DMS 273 (cell line): ENCODE results near the gene GNG11.
A peak's percentile ranks its signal among the peaks of the same experiment; 100 is the strongest.

Experiments used
- DNase-seq: peaks from one replicate; lab custom pipeline; 2025; ENCODE audit not compliant: unreplicated experiment; lab: John Stamatoyannopoulos, UW

Gene GNG11

DNA sequence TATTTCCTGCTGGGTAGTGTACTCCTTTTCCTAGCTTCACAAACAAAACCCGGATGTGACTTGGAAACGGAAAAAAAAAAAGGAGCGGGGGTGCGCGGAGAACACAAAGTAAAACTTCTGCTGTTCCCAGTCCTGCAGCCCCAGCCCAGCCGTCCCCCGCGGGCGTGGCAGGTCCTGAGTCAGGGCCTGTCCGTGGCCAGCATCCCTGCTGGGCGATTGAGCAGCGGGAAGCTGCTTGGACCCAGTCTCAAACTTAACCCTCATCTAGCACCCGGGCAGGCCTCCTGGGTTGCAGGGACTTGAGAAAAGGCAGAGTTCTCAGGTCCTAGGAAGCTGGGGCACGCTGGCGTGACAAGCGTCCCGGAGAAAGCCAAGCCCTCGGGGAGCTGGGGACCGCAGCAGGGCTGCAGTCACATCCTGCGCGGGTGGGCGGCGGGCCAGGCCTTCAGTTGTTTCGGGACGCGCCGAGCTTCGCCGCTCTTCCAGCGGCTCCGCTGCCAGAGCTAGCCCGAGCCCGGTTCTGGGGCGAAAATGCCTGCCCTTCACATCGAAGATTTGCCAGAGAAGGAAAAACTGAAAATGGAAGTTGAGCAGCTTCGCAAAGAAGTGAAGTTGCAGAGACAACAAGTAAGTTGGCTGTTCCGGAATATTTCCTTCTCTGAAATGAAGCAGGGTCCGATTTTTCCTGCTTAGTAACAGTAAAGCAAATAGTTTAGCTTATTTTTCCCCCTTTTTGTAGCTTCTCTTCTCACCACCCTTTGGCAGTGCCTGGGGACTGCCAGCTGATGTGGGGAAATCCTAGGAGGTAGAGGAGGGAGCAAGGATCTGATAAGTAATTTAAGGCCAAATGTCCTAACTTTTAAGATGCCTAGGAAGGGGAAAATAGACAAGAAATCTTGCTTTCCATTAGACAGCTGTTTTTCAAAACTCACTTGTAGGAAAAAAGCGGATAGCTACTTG lies at the start of gene GNG11:
TSS of gene GNG11 (plus strand) at position 129 of the 960 bp plus-strand sequence. CDS start at position 532, 403 bp downstream.
- DNase-seq = peak; percentile 67

DNA sequence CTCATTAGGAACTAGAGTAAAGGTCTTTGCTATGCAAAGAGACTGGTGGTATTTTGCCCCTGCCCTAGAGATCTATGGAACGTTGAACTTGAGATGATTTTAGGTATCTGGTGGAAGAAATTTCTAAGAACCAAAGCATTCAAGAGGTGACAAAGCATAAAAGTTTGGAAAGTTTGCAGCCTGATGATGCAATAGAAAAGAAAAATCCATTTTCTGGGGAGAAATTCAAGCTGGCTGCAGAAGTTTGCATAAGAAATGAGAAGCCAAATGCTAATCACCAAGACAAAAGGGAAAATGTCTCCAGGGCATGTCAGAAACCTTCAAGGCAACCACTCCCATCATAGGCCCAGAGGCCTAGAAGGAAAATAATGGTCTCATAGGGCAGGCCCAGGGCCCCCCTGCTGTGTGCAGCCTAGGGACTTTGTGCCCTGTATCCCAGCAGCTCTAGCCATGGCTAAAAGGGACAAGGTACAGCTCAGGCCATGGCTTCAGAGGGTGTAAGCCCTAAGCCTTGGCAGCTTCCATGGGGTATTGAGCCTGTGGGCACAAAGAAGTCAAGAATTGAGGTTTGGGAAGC lies 47.4 kb upstream of the GNG11 start:
- no peak for DNase-seq

DNA sequence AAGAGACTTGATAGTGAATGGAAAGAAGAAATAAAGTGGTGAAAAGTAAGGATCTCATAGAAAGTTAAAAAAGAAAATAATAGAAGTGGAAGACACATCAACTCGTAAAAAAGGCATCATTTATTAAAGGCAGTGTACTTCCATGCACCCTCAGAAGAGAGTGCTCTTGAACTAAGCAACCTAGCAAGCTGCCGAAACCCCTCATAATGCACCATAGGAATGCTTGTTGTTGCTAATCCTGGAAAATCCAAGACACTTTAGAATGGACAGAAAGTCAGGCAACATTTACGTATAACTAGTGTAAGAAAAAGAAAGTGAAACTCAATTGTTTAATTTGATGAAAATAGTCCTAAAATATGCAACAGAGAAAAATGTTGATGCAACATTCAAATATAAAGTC lies 43.8 kb upstream of the GNG11 start:
- DNase-seq = no peak

DNA sequence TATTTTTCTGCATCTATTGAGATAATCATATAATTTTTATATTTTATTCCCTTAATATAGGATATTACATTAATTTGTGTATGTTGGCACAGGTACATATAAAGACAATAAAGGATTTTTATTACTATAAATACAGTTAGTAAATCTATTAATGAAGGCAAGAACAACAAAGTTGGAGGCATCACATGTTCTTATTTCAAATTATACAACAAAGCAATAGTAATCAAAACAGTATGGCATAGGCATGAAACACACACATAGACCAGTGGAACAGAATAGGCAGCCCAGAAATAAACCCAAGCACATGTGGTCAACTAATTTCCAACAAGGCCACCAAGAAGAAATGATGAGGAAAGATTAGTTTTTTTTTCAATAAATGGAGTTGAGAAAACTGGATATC lies 42.2 kb upstream of the GNG11 start:
- DNase-seq = no peak

DNA sequence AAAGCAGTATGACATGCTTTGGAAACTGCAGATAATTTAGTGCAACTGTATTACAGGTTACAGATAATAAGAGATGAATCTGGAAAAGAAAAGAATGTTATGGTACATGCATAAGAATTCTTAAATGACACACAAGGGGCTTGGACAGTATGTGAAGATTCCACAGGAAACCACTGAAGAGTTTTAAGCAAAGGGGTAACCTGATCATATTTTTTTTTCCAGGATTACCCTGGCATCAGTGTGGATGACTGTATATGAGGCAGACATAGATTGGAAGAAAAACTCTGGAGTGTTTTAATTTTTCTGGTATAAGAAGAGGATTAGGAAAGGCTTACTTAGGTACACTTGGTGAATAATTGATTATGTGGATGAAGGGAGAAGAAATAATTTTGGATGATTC lies 39.1 kb upstream of the GNG11 start:
- no peak for DNase-seq

DNA sequence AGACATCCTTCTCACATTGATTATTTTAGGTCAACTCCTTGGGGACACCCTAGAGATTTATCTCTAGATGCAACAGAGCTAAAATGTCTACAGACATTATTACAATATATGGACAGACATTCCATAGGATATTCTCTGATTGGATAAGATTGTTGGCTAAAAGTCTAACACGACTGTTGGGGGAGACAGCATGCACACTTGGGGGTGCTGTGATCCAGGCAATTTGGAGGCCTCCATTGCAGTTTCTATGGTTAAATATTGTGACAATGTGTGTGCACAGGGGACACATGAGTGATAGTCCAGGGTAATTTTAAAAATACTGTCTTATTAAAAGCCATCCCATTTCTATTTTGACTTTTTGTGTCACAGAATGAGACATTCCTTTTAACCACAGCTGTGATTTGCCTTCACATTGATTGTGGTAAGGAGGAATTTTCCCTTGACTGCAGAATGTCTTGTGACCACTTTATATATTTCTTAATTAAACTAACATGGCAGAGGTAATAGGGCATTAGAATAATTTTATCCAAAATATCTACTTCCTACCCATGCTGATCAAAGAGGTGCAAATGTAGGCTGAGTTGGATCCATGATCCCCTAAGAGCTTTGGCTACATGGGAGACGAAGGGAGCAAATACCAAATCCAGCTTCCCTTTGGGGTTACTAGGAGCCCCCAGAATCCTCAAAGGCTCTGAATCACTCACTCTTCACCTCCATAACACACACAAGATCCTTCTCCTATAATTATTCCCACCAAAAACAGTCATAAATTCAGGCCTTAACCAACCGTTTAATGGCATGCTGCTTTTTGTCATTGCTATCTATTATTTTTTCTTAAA lies 38.2 kb upstream of the GNG11 start:
- no peak for DNase-seq

DNA sequence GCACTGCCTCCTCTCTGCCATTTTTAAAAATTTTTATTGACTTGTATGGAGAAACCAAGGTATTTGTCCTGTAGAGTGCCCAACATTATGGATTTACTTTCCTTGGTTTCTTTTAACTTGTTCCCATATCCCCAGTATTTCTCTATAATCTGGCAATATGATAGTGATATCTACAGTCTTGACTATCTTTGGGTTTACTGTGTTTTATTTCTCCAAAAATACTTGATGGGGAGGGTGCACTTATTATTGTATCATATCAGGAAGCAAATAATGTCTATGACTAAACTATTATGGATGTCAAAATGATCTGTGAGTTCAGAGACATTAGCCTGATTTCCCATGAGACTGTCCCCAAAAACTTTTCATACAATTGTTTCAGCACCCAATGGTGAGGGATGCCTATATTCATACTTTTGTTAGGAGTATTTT lies 37.6 kb upstream of the GNG11 start:
- DNase-seq = no peak

DNA sequence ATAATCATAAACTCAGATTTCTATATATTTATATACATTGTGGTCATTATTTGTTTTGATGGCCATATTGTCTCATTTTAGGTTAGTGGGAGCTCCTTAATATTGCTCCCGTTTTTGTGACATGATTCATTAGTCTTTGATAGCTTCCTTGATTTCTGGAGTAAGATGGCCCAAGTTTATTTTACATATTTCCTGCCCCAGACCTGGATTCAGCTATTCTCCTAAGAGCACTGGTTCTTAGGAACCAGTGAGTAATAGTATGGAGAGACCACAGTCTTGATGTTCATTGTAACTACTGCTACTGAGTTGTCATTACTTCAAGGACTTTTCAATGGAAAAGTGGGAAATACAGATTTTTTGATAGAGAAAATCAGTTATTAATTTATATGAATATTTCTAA lies 37.0 kb upstream of the GNG11 start:
- no peak for DNase-seq

DNA sequence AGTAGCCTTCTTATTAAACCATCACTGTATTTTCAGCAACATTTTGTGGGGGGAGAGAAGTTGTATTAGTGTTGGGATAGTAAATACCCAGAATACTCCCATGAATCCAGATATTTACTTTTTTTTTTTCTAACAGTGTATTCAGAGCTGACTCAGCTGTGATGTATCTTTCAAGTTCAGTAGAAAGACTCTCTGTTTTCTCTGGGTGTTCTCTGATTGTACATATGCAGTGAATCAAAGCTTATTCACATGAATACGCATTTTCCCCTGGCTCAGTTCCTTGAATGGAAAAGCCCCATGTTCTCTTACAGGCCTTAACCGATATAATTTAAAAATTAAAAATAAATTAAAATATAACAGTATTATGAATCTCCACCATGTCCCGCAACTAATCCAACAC lies 32.3 kb upstream of the GNG11 start:
- DNase-seq = no peak

DNA sequence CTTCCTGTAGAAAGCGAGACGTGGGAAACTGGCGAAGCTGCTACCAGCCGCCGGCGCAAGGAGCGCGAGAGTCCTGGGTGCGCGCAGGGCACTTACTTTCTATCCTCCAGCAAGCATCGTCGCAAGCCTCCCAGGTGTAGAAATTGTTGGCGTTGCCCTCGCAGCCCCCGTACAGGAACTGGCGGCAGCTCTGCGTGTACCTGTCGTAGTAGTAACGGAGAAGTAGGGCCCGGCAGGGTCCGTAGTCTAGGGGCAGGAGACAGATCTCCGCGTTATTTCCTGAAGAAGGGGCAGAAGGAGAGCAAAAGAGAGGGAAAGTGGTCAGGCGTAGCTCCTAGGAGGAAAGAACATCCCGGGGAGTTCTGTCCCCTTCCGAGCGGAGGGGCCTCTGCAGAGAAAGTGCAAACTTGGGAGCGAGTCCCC lies 31.5 kb upstream of the GNG11 start:
- peak; percentile 52 for DNase-seq

DNA sequence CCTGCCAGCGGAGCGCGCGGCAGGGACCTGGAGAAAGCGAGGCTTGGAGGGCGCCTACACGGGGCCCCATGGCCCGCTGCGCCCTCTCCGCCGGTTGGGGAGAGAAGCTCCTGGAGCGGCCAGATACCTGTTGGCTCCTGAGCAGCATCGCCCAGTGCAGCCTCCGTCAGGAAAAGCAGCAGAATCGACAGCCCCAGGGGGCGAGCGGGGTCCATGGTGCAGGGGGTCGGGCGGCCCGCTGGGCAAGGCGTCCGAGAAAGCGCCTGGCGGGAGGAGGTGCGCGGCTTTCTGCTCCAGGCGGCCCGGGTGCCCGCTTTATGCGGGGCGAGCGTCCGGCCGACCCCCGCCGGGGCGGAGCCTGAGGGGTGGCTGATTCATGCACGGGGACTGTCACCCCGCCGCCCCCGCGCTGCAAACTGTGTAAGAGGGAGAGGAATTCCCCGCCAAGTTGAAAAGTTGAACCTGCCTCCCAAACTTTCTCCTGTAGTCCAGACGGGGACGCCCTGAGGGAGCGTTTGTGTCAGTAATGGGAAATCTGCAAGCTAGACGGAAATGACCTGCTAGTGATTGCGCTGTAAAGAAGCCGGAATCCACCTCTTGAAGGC lies 31.0 kb upstream of the GNG11 start, which contains the start of gene TFPI2:
TSS of gene TFPI2 (minus strand) at position 290 of the 605 bp plus-strand sequence. CDS start at position 215, 75 bp downstream.
- peak; percentile 48 for DNase-seq

DNA sequence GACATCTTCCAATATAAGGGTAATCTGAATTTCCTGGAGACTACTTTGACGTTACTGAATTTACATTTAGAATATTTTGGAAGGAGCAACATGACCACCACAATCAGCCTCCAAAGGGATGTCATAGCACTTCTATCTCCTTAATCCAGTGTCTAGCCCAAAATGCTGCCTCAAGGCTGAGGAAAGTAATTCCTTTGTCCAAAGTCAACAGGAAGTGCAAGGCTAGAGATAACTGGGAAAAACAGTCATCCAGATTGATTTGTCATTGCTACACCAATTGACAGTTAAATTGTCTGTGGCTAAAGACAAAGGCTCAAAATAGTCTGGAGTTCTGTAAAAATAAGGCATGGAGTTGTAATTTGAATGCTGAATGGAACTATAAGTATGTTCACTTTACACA lies 27.1 kb upstream of the GNG11 start:
- no peak for DNase-seq

DNA sequence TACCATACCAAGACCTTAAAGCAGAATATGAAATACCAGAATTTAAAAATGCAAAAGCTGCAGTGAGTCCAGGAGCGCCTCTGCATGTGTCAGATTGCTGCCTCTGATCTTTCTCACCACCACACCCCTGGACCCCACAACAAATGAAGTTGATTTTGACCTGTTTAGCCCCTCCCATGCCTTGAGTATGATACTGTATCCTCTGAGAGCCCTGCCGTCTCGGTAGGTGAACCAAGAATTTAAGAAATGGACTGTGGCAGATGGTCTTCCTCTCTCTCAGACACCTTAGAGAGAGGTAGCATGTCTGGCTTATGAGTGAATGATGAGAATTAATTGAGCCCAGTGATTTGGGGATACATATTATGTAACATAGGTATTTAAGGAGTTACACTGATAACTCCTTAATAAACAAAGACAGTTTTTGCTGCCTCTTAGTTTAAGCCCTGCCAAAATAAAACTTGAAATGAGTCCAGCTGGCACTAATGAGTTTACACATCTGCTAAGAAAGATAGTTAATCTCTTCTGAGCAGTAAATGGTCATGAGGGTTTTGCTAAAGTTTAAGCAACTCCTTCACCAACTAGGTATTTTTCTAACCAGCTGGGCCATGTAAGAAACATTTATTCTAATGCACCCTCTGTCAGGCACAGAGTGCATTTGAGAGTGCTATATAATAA lies 26.4 kb upstream of the GNG11 start:
- no peak for DNase-seq

DNA sequence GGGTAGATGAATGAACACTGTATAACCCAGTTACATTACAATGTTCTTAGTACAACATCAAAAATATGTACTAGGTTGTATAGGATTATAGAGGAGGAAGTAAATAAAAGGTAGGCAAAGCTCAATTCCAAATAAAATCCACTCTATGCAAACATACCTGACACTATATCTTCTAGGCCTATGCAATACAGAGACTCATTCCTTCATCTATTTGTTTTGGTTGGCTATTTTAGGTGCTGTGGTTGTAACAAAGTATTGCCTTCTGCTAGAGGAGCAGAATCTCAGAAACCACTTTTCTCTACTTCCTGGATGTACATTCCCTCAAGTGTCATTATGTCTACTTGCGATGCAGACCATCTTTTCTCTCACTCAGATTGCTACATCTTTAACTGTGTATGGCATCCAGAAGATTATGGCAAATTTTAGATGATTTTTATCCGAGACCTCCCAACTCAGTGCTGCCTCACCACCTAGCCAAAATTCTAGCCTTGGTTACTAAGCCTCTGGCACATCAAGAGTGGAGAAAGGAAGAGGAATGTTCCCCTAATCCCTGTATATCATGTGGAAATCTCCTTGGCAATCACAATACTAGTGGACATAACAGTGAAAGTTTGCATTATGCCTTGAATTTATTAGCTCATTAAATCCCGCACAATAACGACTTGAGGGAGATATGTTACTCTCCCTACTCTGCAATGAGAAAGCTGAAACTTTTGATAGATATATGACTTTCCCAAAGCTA lies 25.5 kb upstream of the GNG11 start:
- DNase-seq = no peak

DNA sequence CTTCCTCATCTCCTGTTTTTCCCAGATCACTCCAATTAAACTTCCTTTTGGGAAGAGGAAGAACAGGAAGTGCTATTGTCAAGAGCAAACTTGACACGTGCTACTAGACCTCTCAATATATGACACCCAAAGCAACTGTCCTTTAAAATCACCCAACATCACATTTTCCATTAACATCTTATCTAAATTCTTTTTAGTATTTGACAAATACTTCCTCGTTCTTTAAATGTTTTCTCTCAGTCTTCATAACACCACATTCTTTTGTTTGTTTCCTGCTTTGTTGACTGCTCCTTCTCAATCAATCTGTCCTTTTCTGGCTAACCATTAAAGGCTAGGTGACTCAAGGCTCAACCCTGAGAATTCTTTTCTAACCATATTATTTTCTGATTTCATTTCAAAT lies 23.9 kb upstream of the GNG11 start:
- no peak for DNase-seq

DNA sequence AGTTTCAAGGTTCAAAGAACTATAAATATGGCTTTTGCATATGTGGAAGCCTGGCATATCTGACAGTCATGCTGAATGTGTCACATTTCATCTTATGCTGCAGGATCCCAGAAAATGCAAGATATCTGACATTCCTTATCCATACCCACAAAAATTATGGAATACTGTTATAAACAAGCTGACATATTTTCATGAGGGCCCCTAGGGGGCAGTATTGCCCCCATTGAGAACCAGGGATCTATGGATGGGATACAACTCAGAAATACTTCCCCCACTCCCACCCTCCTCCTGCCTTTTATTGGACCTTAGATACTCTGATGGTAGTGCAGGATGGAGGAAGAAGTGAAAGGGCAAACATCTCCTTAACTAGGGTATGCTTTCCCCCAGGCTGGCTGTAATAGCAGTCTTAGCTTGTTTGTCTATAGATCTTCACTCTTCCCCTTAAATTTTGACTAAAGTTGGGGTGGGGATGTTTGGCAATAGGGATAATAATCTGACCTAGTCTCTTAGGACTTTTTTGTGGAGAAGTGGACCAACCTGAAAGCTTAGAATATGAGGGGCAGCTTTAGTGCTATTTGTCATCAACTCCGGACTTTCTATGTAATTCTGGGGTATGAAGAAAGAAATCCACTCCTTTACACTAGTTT lies 18.6 kb upstream of the GNG11 start:
- DNase-seq = peak; percentile 56

DNA sequence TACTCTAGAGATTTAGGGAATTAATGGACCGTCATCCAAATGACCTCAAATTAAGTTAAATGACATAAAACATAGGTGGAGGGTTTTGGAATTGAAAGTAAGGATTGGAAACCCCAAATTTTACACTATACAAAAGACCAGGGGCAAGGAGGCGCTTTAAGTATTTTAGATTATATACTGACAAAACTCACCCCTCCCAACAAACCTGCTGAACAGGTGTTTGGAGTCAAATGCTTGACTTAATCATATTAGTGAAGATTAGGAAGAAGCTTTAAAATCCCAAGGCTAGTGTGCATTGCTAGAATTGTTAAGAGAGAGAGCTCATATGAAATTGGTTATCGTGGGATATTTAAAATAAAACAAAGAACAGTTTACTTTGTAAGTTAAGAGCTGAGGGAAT lies 15.3 kb upstream of the GNG11 start, which contains the start of gene GNGT1:
TSS of gene GNGT1 (plus strand) at position 301 of the 400 bp plus-strand sequence. CDS start 180 bp downstream, outside the sequence.
- DNase-seq = no peak

DNA sequence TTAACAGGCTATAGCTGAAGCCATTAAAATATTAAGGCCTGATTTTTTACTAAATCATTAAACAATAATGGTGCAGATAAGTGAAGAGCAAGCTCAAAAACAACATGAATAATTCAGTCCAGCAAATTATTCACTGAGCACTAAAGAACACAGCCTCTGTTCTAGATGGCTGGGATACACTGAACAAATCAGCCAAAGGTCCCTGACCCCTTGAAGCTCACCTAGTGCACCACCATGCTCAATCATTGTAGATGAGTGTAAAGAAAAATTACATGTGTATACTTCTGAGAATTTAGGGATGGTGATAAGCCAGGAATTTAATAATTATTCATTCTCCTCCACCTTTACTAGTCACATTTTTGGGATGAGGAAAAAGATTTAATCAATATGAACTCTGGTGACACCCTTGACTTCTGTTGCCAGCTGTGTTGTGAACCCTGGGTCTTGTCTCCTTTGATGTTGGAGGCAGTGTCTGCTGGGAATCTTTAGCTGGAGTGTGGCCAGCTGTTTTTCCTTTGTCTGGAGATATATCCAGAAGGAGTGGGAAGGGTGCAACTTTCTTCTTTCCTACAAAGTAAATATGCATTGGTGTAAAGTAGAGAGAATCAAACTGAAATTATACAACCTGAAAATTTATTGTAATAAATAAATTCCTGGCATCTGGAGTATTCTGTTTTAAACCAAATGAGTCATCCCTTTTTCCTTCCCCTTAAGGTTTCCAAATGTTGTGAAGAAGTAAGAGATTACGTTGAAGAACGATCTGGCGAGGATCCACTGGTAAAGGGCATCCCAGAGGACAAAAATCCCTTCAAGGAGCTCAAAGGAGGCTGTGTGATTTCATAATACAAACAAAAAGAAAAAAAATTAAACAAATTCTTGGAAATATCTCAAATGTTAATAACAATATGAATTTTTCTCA lies 11.2 kb upstream of the GNG11 start:
- no peak for DNase-seq
